Embryonic facial prominence (tissue), 1 donor: Measurements from ENCODE around the gene CCDC197.

Experiments
- DNase-seq: peaks from one replicate; pipeline ENCODE4 v3.0.0-alpha.2; 2016; ENCODE audit errors: extremely low spot score

CCDC197 gene

GRCh38 chr14:93997082-93997481 is at the start of gene CCDC197:
Gene CCDC197 (plus strand): TSS chr14:93997301. CDS start chr14:93998132, 831 bp downstream.
- DNase-seq: no peak

- no peak for DNase-seq
Observed at GRCh38 chr14:93949511-93950075, 47.5 kb upstream of the CCDC197 start.

- DNase-seq: no peak
Observed at GRCh38 chr14:93950948-93951634, 46.0 kb upstream of the CCDC197 start.

GRCh38 chr14:93951635-93952540 is 45.2 kb upstream of the CCDC197 start:
- no peak for DNase-seq

- DNase-seq: no peak
Observed at GRCh38 chr14:93952829-93953228, 44.3 kb upstream of the CCDC197 start.

- DNase-seq: no peak
Observed at GRCh38 chr14:93953263-93953662, 43.8 kb upstream of the CCDC197 start.

GRCh38 chr14:93953739-93954515 is 43.2 kb upstream of the CCDC197 start:
- DNase-seq: no peak

GRCh38 chr14:93954516-93954830 is 42.6 kb upstream of the CCDC197 start:
- DNase-seq: no peak

- no peak for DNase-seq
Observed at GRCh38 chr14:93954900-93955849, 41.9 kb upstream of the CCDC197 start.

- DNase-seq: no peak
Observed at GRCh38 chr14:93955850-93956481, 41.1 kb upstream of the CCDC197 start.

- DNase-seq: no peak
Observed at GRCh38 chr14:93956514-93957332, 40.4 kb upstream of the CCDC197 start.

- no peak for DNase-seq
Observed at GRCh38 chr14:93957333-93957710, 39.8 kb upstream of the CCDC197 start.

- DNase-seq: no peak
Observed at GRCh38 chr14:93957751-93958566, 39.1 kb upstream of the CCDC197 start.

GRCh38 chr14:93958567-93959238 is 38.4 kb upstream of the CCDC197 start:
- DNase-seq: no peak

GRCh38 chr14:93959239-93960107 is 37.6 kb upstream of the CCDC197 start:
- no peak for DNase-seq

GRCh38 chr14:93960108-93960475 is 37.0 kb upstream of the CCDC197 start:
- DNase-seq: no peak

GRCh38 chr14:93960774-93961438 is 36.2 kb upstream of the CCDC197 start:
- DNase-seq: no peak
